OCI-LY3 (cell line): ENCODE measurements around the gene LETM1.

Experiments
- H2AFZ ChIP-seq: fragments of 200-600, 300-600 bp; shearing (Covaris generic); 2 replicates; pipeline ENCODE4 v1.6.0; 2014; ENCODE audit warnings: antibody characterized with exemption, low read depth, low read length
- H3K27ac ChIP-seq: fragments of 200-600, 300-600 bp; sonication (generic); 2 replicates; pipeline ENCODE4 v1.5.1; 2014; ENCODE audit warnings: mild to moderate bottlenecking, low read length, moderate library complexity, mixed read lengths
- H3K27me3 ChIP-seq: fragments of 200-600, 300-600 bp; sonication (generic); 2 replicates; pipeline ENCODE4 v1.6.1; 2014; ENCODE audit warnings: low read depth, low read length, mixed read lengths
- H3K36me3 ChIP-seq: fragments of 200-600, 300-600 bp; sonication (generic); replicated peaks from 2 replicates; pipeline ENCODE3; 2014; ENCODE audit warnings: low read depth, low read length, mixed read lengths
- H3K4me1 ChIP-seq: fragments of 300-600, 200-600 bp; sonication (generic); 2 replicates; pipeline ENCODE4 v1.6.1; 2014; ENCODE audit warnings: low read length, mixed read lengths
- H3K4me2 ChIP-seq: fragments of 200-600, 300-600 bp; sonication (generic); 2 replicates; pipeline ENCODE4 v1.6.1; 2014; ENCODE audit warnings: low read length, mixed read lengths
- H3K4me3 ChIP-seq: fragments of 300-600, 200-600 bp; sonication (generic); 2 replicates; pipeline ENCODE4 v1.5.1; 2014; ENCODE audit warnings: antibody characterized with exemption, mild to moderate bottlenecking, low read length, moderate library complexity
- H3K79me2 ChIP-seq: fragments of 300-600, 200-600 bp; shearing (Covaris generic); 2 replicates; pipeline ENCODE4 v1.6.1; 2014; ENCODE audit warnings: mild to moderate bottlenecking, low read length, mixed read lengths
- H3K9ac ChIP-seq: fragments of 300-600, 200-600 bp; shearing (Covaris generic); 2 replicates; pipeline ENCODE4 v1.6.0; 2014; ENCODE audit warnings: mild to moderate bottlenecking, low read length, moderate library complexity
- H3K9me3 ChIP-seq: fragments of 200-600, 300-600 bp; shearing (Covaris generic); 2 replicates; pipeline ENCODE4 v1.6.1; 2014; ENCODE audit warnings: low read length, mixed read lengths; ENCODE audit not compliant: insufficient read depth
- H4K20me1 ChIP-seq: fragments of 200-600, 300-600 bp; sonication (generic); 2 replicates; pipeline ENCODE4 v1.6.1; 2016; ENCODE audit warnings: low read length, mixed read lengths; ENCODE audit not compliant: insufficient read depth
- CTCF ChIP-seq: fragments of 200-600, 300-600 bp; sonication (generic); IDR thresholded peaks from 2 replicates; pipeline ENCODE4 v1.5.1; 2014; ENCODE audit warnings: antibody characterized with exemption, low read length, low read depth
- EZH2phosphoT487 ChIP-seq: fragments of 200-600 bp; shearing (Covaris generic); IDR thresholded peaks from 2 replicates; pipeline ENCODE4 v1.6.1; 2018; ENCODE audit warnings: antibody characterized with exemption, mixed run types, low read depth

The LETM1 gene

GRCh38 chr4:1808396-1808795 lies 47.6 kb downstream of the LETM1 start:
- TF ChIP-seq CTCF = no peak
- TF ChIP-seq EZH2phosphoT487 = no peak
- Histone ChIP-seq H3K9ac (no peak overlapping the region), H2AFZ (no peak overlapping the region), H3K4me2 (no peak overlapping the region), H3K27ac (no peak overlapping the region), H3K9me3 (no peaks in the 10 kb centered on the region), H3K4me1 (no peaks in the 10 kb centered on the region), H3K27me3 (no peaks in the 10 kb centered on the region), H4K20me1 (no peaks in the 10 kb centered on the region), H3K79me2 (no peaks in the 10 kb centered on the region), H3K36me3 (no peaks in the 10 kb centered on the region), H3K4me3 (no peak overlapping the region)

- H3K79me2 ChIP-seq = no peaks in the 10 kb centered on the region
- no peak overlapping the region for H3K4me3 ChIP-seq
- H3K9ac ChIP-seq = no peak overlapping the region
- no peaks in the 10 kb centered on the region for H4K20me1 ChIP-seq
- H3K4me1 ChIP-seq = no peaks in the 10 kb centered on the region
- H3K27ac ChIP-seq = no peak overlapping the region
- no peaks in the 10 kb centered on the region for H3K9me3 ChIP-seq
- H3K4me2 ChIP-seq = no peak overlapping the region
- H3K36me3 ChIP-seq = no peaks in the 10 kb centered on the region
- no peak overlapping the region for H2AFZ ChIP-seq
- no peak for TF ChIP-seq EZH2phosphoT487
- TF ChIP-seq CTCF = no peak
- H3K27me3 ChIP-seq = no peaks in the 10 kb centered on the region
These were observed 48.6 kb downstream of the LETM1 start for GRCh38 chr4:1807332-1807777.

GRCh38 chr4:1806596-1807331 lies 49.2 kb downstream of the LETM1 start:
- TF ChIP-seq CTCF (no peak), EZH2phosphoT487 (no peak)
- H3K4me2 ChIP-seq = no peak overlapping the region
- no peaks in the 10 kb centered on the region for H3K4me1 ChIP-seq
- no peaks in the 10 kb centered on the region for H3K36me3 ChIP-seq
- H4K20me1 ChIP-seq = no peaks in the 10 kb centered on the region
- H3K9ac ChIP-seq = no peak overlapping the region
- H3K9me3 ChIP-seq = no peaks in the 10 kb centered on the region
- H3K27me3 ChIP-seq = no peaks in the 10 kb centered on the region
- H2AFZ ChIP-seq = no peak overlapping the region
- H3K27ac ChIP-seq = no peak overlapping the region
- H3K4me3 ChIP-seq = no peak overlapping the region
- H3K79me2 ChIP-seq = no peaks in the 10 kb centered on the region

- H3K79me2 ChIP-seq = no peaks in the 10 kb centered on the region
- H3K4me1 ChIP-seq = no peaks in the 10 kb centered on the region
These were observed 49.8 kb downstream of the LETM1 start for GRCh38 chr4:1806223-1806564.

More at GRCh38 chr4:1806223-1806564, 49.8 kb downstream of the LETM1 start:
- no peaks in the 10 kb centered on the region for H3K27me3 ChIP-seq
- H3K4me2 ChIP-seq = no peak overlapping the region
- no peaks in the 10 kb centered on the region for H4K20me1 ChIP-seq
- H3K9ac ChIP-seq = no peak overlapping the region
- no peaks in the 10 kb centered on the region for H3K36me3 ChIP-seq
- TF ChIP-seq EZH2phosphoT487 = no peak
- TF ChIP-seq CTCF = no peak
- H3K9me3 ChIP-seq = no peaks in the 10 kb centered on the region
- H3K27ac ChIP-seq = no peak overlapping the region
- no peak overlapping the region for H3K4me3 ChIP-seq
- no peak overlapping the region for H2AFZ ChIP-seq
